Measurements from ENCODE around the gene PRAMEF10.
"Not testable (repeated sequence)": the region's sequence is repeated elsewhere in the genome, so short reads cannot be mapped to it uniquely, and the experiment has no call there.

Gene PRAMEF10

GRCh38 chr1:12898170-12898569, at the start of gene PRAMEF10:
TSS of gene PRAMEF10 (minus strand) at chr1:12898270. CDS start at chr1:12895847, 2,423 bp downstream.
- DNase-seq, result not testable (repeated sequence)

GRCh38 chr1:12947480-12947879, 49.4 kb upstream of the PRAMEF10 start, which contains the start of gene PRAMEF6:
TSS of gene PRAMEF6 (minus strand) at chr1:12947580. CDS start at chr1:12942518, 5,062 bp downstream.
- not testable (repeated sequence) for DNase-seq

- not testable (repeated sequence) for DNase-seq
These were observed 26.3 kb upstream of the PRAMEF10 start for GRCh38 chr1:12924368-12924767.

- not testable (repeated sequence) for DNase-seq
These were observed 23.7 kb upstream of the PRAMEF10 start for GRCh38 chr1:12921749-12922148.

- DNase-seq, result not testable (repeated sequence)
These were observed 18.2 kb upstream of the PRAMEF10 start, which contains the start of gene PRAMEF7 for GRCh38 chr1:12916310-12916709. TSS of gene PRAMEF7 (plus strand) at chr1:12916610. CDS start at chr1:12917693, 1,083 bp downstream.

GRCh38 chr1:12903793-12904572, 5.9 kb upstream of the PRAMEF10 start:
- DNase-seq, result not testable (repeated sequence)

GRCh38 chr1:12899186-12899585, 1.1 kb upstream of the PRAMEF10 start:
- not testable (repeated sequence) for DNase-seq

GRCh38 chr1:12886101-12886500, 12.0 kb downstream of the PRAMEF10 start, which contains the start of gene PRAMEF4:
TSS of gene PRAMEF4 (minus strand) at chr1:12886201. CDS start at chr1:12883394, 2,807 bp downstream.
- DNase-seq, result not testable (repeated sequence)

- DNase-seq, result not testable (repeated sequence)
These were observed 19.6 kb downstream of the PRAMEF10 start for GRCh38 chr1:12878453-12878852.

- DNase-seq, result not testable (repeated sequence)
These were observed 34.8 kb downstream of the PRAMEF10 start for GRCh38 chr1:12863131-12863880.

- not testable (repeated sequence) for DNase-seq
These were observed 41.3 kb downstream of the PRAMEF10 start, which contains the start of gene PRAMEF2 for GRCh38 chr1:12856786-12857185. TSS of gene PRAMEF2 (plus strand) at chr1:12857086. CDS start at chr1:12859010, 1,924 bp downstream.

GRCh38 chr1:12851779-12852178, 46.3 kb downstream of the PRAMEF10 start:
- no peak for DNase-seq

GRCh38 chr1:12848620-12849019, 49.5 kb downstream of the PRAMEF10 start, which contains the start of gene HNRNPCL1:
TSS of gene HNRNPCL1 (minus strand) at chr1:12848720. CDS start at chr1:12848289, 431 bp downstream.
- DNase-seq, result not testable (repeated sequence)
